GM21526 (cell line): Measurements from ENCODE around the gene RAB23.

Source experiments
- ATAC-seq: cut with Tn5 transposase; IDR thresholded peaks from one replicate; pipeline ENCODE4 v1.9.1; 2021; ENCODE audit warnings: moderate library complexity; ENCODE audit not compliant: unreplicated experiment, low FRiP score

The RAB23 gene

GRCh38 chr6:57221936-57222742 is at the start of gene RAB23:
Gene RAB23 (minus strand): TSS chr6:57222307. CDS start chr6:57210380, 11,927 bp downstream.
- ATAC-seq = peak; percentile 80

GRCh38 chr6:57268294-57268640 is 46.2 kb upstream of the RAB23 start:
- ATAC-seq = no peak

- ATAC-seq = no peak
Measured at GRCh38 chr6:57267586-57268293, 45.6 kb upstream of the RAB23 start.

GRCh38 chr6:57265755-57266221 is 43.7 kb upstream of the RAB23 start:
- ATAC-seq = no peak

- no peak for ATAC-seq
Measured at GRCh38 chr6:57263739-57264138, 41.6 kb upstream of the RAB23 start.

- no peak for ATAC-seq
Measured at GRCh38 chr6:57262901-57263694, 41.0 kb upstream of the RAB23 start.

- ATAC-seq = no peak
Measured at GRCh38 chr6:57262488-57262887, 40.4 kb upstream of the RAB23 start.

GRCh38 chr6:57261926-57262325 is 39.8 kb upstream of the RAB23 start:
- ATAC-seq = no peak

- ATAC-seq = no peak
Measured at GRCh38 chr6:57259064-57259463, 37.0 kb upstream of the RAB23 start.

- ATAC-seq = no peak
Measured at GRCh38 chr6:57257911-57258541, 35.9 kb upstream of the RAB23 start.

GRCh38 chr6:57256541-57256940 is 34.4 kb upstream of the RAB23 start:
- ATAC-seq = no peak

GRCh38 chr6:57255451-57256169 is 33.5 kb upstream of the RAB23 start:
- no peak for ATAC-seq

GRCh38 chr6:57254055-57254717 is 32.1 kb upstream of the RAB23 start:
- ATAC-seq = no peak

- no peak for ATAC-seq
Measured at GRCh38 chr6:57252975-57253374, 30.9 kb upstream of the RAB23 start.

- no peak for ATAC-seq
Measured at GRCh38 chr6:57252137-57252536, 30.0 kb upstream of the RAB23 start.

- ATAC-seq = no peak
Measured at GRCh38 chr6:57250348-57250747, 28.2 kb upstream of the RAB23 start.

- no peak for ATAC-seq
Measured at GRCh38 chr6:57248311-57248895, 26.3 kb upstream of the RAB23 start.

GRCh38 chr6:57247603-57248002 is 25.5 kb upstream of the RAB23 start:
- no peak for ATAC-seq

- ATAC-seq = no peak
Measured at GRCh38 chr6:57246307-57246706, 24.2 kb upstream of the RAB23 start.
